GM13976 (cell line): ENCODE data around the gene UNC5B.
A peak's percentile ranks its signal among the peaks of the same experiment; 100 is the strongest.

Source experiments
- DNase-seq: peaks from one replicate; pipeline ENCODE4 v3.0.0; 2012; ENCODE audit warnings: low spot score
- CTCF ChIP-seq: IDR thresholded peaks from 2 replicates; pipeline ENCODE4 v1.5.1; 2012; ENCODE audit warnings: borderline replicate concordance, mild to moderate bottlenecking; ENCODE audit not compliant: insufficient read depth; ENCODE audit errors: extremely low read depth, missing control alignments, control extremely low read depth
- in situ Hi-C: fragments of 300-500 bp; cut with MboI; formaldehyde crosslinking; loops from one replicate; pipeline ENCODE4 v1.12.0; 2022; ENCODE audit warnings: low sequenced_read_pairs, mixed read lengths, inconsistent platforms; ENCODE audit not compliant: unreplicated experiment

Gene UNC5B

GRCh38 chr10:71220689-71221540 lies 8.5 kb downstream of the UNC5B start:
- in situ Hi-C loops = no loop called here
- no peak for TF ChIP-seq CTCF
- DNase-seq = peak; percentile 11

GRCh38 chr10:71221586-71222202 lies 9.3 kb downstream of the UNC5B start:
- peak; percentile 6 for DNase-seq
- no peak for TF ChIP-seq CTCF
- in situ Hi-C loops = no loop called here

- in situ Hi-C loops = no loop called here
- DNase-seq = no peak
- TF ChIP-seq CTCF = no peak
Measured at GRCh38 chr10:71222601-71223346, 10.4 kb downstream of the UNC5B start.

GRCh38 chr10:71223347-71224058 lies 11.1 kb downstream of the UNC5B start:
- no peak for TF ChIP-seq CTCF
- no peak for DNase-seq
- in situ Hi-C loops = no loop called here

GRCh38 chr10:71225291-71226058 lies 13.1 kb downstream of the UNC5B start:
- no peak for DNase-seq
- in situ Hi-C loops = no loop called here
- no peak for TF ChIP-seq CTCF
